GM12872 (cell line): ENCODE results near the gene GLYR1.

Source experiments
- TF ChIP-seq, protein P1 (sequence below): IDR thresholded peaks from 3 replicates; pipeline ENCODE4 v1.5.1; 2011; ENCODE audit warnings: low read depth, mild to moderate bottlenecking, low read length, moderate library complexity; ENCODE audit not compliant: insufficient read depth

GLYR1 gene

DNA sequence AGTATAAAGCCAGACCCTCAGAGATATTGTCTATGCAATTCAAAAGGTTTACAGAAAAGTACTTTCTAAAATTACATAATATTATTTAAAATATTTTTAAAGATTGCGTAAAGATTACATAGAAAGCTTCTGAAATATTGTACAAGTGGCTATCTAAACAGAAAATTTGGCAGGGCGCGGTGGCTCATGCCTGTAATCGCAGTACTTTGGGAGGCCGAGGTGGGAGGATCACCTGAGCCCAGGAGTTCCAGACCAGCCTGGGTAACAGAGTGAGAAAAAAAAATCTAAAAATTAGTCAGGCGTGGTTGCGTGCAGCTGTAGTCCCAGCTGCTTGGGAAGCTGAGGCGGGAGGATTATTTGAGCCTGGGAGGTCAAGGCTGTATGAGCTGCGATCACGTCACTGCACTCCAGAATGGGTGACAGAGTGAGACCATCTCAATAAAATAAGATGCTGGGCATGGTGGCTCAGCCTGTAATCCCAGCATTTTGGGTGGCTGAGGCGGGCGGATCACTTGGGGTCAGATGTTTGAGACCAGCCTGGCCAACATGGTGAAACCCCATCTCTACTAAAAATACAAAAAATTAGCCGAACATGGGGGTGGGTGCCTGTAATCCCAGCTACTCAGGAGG is 18.3 kb upstream of the GLYR1 start:
- TF ChIP-seq, protein P1, sequence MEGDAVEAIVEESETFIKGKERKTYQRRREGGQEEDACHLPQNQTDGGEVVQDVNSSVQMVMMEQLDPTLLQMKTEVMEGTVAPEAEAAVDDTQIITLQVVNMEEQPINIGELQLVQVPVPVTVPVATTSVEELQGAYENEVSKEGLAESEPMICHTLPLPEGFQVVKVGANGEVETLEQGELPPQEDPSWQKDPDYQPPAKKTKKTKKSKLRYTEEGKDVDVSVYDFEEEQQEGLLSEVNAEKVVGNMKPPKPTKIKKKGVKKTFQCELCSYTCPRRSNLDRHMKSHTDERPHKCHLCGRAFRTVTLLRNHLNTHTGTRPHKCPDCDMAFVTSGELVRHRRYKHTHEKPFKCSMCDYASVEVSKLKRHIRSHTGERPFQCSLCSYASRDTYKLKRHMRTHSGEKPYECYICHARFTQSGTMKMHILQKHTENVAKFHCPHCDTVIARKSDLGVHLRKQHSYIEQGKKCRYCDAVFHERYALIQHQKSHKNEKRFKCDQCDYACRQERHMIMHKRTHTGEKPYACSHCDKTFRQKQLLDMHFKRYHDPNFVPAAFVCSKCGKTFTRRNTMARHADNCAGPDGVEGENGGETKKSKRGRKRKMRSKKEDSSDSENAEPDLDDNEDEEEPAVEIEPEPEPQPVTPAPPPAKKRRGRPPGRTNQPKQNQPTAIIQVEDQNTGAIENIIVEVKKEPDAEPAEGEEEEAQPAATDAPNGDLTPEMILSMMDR: no peak

DNA sequence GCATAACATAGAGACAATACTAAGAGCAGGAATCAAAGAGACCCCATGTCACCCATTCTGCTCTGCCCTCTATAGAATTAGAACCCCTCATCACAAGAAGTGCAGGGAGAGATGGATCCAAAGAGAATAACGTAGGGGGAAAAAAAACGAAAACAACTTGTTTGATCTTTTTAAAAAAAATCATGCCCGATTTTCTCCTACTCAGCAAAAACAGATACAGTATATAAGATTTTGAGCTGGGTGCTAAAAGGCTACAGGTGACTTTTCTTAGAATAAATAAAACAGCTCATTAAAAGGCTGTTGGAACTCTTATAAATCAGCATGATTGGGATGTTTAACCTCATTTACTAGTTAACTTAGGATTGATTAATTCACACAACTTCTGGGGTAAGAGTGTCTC is 17.6 kb upstream of the GLYR1 start:
- TF ChIP-seq, protein P1: no peak

DNA sequence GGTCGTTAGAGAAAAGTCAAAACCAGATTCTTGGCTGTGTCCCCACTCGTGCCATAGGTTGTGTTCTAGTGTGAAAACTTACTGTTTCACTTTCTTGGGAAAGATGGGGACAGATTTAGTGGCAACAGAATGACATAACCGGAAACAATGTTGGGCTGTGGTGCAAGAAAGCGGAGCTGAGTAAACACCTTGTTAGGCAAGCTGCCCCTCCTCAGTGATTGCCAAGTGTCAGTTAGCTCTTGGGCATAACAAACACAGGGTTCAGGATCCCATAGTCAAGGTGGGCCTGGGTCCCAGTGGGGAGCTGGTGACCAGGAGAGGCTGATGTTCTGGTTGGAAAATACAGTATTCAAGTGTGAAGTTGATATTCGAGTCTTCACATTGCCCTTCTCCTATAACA is 15.6 kb upstream of the GLYR1 start:
- TF ChIP-seq, protein P1: no peak

DNA sequence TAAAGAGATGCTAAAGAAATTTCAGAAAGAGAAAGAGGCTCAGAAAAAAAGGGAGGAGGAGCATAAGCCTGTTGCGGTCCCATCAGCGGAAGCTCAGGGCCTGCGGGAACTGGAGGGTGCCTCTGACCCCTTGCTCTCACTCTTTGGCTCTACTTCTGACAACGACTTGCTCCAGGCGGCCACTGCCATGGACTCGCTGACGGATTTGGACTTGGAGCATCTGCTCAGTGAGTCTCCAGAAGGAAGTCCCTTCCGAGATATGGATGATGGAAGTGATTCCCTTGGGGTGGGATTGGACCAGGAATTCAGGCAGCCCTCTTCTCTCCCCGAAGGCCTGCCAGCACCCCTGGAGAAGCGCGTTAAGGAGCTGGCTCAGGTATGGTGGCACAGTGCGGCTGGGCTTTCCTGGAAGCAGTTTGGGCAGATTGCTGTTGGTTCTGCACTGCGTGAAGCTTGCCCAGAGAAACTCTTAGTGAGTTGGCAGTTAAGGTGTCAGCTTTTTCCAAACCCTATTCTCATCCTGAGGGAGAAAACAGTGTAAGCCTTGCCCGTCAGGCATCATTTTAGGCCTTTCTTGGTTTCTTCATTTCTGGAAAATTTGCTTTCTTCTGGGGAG is 13.7 kb upstream of the GLYR1 start:
- TF ChIP-seq, protein P1: no peak

DNA sequence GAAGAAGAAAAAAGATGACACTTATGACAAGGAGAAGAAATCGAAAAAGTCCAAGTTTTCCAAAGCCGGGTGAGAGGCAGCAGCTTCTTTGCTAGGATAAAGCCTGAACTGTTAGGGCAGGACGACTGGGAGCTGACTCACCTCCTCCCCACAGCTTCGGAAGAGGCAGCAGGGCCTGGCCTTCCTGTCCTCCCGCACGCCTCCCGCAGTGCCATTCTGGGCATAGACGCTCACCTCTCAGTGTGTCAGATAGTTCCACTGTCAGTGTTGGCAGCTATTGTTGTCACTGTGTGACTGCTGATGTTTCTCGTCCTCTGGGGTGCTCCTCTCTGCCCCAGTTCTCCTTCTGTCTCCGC is 12.8 kb upstream of the GLYR1 start:
- TF ChIP-seq, protein P1: no peak

DNA sequence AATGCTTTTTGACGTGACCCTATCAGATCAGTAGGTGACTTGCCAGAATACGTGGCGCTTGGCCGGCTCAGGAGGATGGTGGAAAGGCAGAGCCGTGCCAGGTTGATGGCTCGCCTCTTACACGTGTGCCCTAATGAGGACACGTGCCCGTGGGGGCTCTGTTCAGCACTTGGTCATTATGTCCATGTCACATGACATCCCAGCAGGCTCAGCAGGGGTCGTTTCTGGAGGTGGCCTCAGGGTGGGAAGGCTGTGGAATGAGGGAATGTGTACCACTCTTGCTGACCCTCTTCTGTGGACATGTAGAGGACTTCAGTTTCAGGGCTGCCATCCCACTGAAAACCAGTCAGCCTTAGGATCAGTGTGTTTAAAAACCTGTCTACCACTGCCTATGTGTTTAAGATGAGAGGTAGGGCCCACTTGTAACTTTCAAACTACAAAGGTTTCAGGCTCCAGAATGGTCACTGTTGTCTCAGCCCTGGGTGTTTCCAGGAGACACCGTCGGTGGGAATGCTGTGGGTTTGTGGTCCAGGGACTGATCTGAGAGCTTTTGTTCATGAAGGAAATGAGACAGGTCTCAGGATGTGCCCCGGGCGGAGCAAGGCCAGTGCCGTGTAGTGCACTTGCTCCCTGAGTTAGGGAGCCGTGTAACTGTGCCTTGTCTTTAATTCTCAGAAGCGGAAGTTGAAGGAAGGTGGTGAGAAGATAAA is 12.3 kb upstream of the GLYR1 start:
- TF ChIP-seq, protein P1: no peak

DNA sequence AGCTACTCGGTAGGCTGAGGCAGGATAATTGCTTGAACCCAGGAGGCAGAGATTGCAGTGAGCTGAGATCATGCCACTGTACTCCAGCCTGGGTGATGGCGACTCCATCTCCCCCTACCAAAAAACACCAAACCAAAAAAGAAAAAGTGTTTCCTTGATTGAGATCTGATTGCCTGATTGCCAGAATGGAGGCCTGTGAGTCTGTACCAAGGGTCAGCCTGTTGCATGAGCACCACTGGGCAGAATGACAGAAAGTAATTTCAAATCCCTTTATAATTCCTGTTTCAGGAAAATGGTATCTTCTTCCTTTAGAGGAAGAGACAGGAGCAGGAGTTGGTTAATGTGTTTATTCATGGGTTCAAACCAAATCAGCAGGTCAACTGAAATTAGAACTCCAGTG is 8.7 kb upstream of the GLYR1 start:
- TF ChIP-seq, protein P1: no peak
